Adrenal gland (tissue), 5 donors: ENCODE data around the gene ADA.
A peak's percentile ranks its signal among the peaks of the same experiment; 100 is the strongest.

Experiments used
- CTCF ChIP-seq, 6 experiments: fragments of 450-650 bp in 4 of 6; fragments of 200-600 bp in 2 of 6; sonication (generic) in 1 of 6; IDR thresholded peaks; 1 replicate in 5 of 6; 2 replicates in 1 of 6; pipeline versions ENCODE4 v1.5.1 to v1.8.0; 2016 to 2021; ENCODE audit warnings: antibody characterized with exemption in 6 of 6, mild to moderate bottlenecking in 2 of 6, moderate library complexity in 1 of 6
- POLR2A ChIP-seq, 2 donors: fragments of 450-650 bp; IDR thresholded peaks; one replicate each; pipeline ENCODE4 v1.6.1; 2017; ENCODE audit warnings: antibody characterized with exemption in 2 of 2, mild to moderate bottlenecking in 2 of 2, moderate library complexity in 1 of 2
- donor health status: DM: no; HTN: no; CAD: no.

DNA sequence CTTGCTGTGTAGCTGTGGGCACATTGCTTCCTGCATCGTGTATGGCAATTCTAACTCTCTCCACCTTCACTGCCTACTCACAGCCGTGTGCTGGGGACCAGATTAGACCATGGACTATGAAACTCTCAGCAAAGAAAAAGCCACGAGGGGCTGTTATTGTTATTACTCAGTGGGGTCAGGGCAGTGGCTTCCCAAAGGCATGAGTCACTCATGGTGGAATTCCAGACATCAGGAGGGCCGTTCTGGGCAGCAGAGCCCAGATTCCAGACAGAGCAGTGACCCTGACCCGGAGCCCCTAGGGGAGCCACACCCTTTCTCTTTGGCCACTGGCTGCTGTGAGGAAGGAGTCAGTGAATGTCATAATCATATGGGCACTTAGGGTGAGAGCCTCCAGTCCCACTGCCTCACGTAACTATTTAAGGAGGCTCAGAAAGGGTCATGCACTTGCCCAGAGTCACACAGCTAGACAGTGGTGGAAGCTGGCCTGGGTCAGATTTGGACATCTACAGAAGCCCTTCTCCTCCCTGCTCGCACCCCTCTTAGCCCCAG lies 41.5 kb upstream of the ADA start:
- TF ChIP-seq CTCF (IDR thresholded peaks at IDR 0.05) (no peak), POLR2A (IDR thresholded peaks at IDR 0.05) (peak in 1 of 2 donors; percentile 67)
